NCI-H1417 treated with DMSO at 0.1 percent for 48 hours (cell line): ENCODE results near the gene JCHAIN.
"Not testable (repeated sequence)": the region's sequence is repeated elsewhere in the genome, so short reads cannot be mapped to it uniquely, and the experiment has no call there.

Source experiments
- DNase-seq: peaks from one replicate; lab custom pipeline; 2025; lab: John Stamatoyannopoulos, UW

JCHAIN gene

GRCh38 chr4:70688795-70689231 lies 22.5 kb upstream of the JCHAIN start:
- no peak for DNase-seq

GRCh38 chr4:70687821-70688794 lies 21.8 kb upstream of the JCHAIN start, which contains the start of gene UTP3:
Gene UTP3 (plus strand): TSS chr4:70688532. CDS start chr4:70688678, 146 bp downstream.
- peak; percentile 88 for DNase-seq

GRCh38 chr4:70687392-70687791 lies 21.1 kb upstream of the JCHAIN start:
- DNase-seq: no peak

GRCh38 chr4:70682142-70682541 lies 15.8 kb upstream of the JCHAIN start:
- not testable (repeated sequence) for DNase-seq

GRCh38 chr4:70681704-70682103 lies 15.4 kb upstream of the JCHAIN start:
- no peak for DNase-seq

- no peak for DNase-seq
These were observed 14.6 kb upstream of the JCHAIN start for GRCh38 chr4:70680934-70681333.

GRCh38 chr4:70678383-70678999 lies 12.2 kb upstream of the JCHAIN start:
- no peak for DNase-seq

GRCh38 chr4:70676554-70677090 lies 10.3 kb upstream of the JCHAIN start:
- no peak for DNase-seq

GRCh38 chr4:70674731-70675130 lies 8.4 kb upstream of the JCHAIN start:
- no peak for DNase-seq

GRCh38 chr4:70674191-70674590 lies 7.9 kb upstream of the JCHAIN start:
- DNase-seq: no peak

- DNase-seq: no peak
These were observed 4.8 kb upstream of the JCHAIN start for GRCh38 chr4:70671091-70671490.

- no peak for DNase-seq
These were observed 4.2 kb upstream of the JCHAIN start for GRCh38 chr4:70670332-70671014.

- no peak for DNase-seq
These were observed 1.6 kb upstream of the JCHAIN start for GRCh38 chr4:70667740-70668535.

- DNase-seq: not testable (repeated sequence)
These were observed 4.9 kb downstream of the JCHAIN start for GRCh38 chr4:70661309-70661922.

GRCh38 chr4:70660106-70660505 lies 6.2 kb downstream of the JCHAIN start:
- no peak for DNase-seq

- DNase-seq: no peak
These were observed 7.9 kb downstream of the JCHAIN start for GRCh38 chr4:70658418-70658817.

- DNase-seq: no peak
These were observed 9.0 kb downstream of the JCHAIN start for GRCh38 chr4:70657326-70657725.

GRCh38 chr4:70654605-70655011 lies 11.7 kb downstream of the JCHAIN start:
- DNase-seq: no peak

- peak; percentile 39 for DNase-seq
These were observed 14.3 kb downstream of the JCHAIN start for GRCh38 chr4:70651864-70652506.

GRCh38 chr4:70650741-70651140 lies 15.6 kb downstream of the JCHAIN start:
- DNase-seq: not testable (repeated sequence)
